ENCODE results near the gene SLC32A1. TPM values are rescaled to one million over a fixed set of nuclear protein-coding genes. Genes with fewer than 3 reads are reported as not detected.

Gene SLC32A1
- total RNA-seq, 2 experiments from 2014 or later = not detected

DNA sequence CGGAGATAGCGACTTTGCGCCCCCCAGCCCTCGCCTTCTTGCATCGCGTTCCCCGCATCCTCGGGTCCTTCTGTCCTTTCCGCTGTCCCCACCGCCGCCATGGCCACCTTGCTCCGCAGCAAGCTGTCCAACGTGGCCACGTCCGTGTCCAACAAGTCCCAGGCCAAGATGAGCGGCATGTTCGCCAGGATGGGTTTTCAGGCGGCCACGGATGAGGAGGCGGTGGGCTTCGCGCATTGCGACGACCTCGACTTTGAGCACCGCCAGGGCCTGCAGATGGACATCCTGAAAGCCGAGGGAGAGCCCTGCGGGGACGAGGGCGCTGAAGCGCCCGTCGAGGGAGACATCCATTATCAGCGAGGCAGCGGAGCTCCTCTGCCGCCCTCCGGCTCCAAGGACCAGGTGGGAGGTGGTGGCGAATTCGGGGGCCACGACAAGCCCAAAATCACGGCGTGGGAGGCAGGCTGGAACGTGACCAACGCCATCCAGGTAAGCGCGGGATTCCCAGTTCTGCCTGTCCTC, 401 bp downstream of the SLC32A1 start:
- Mint-ChIP-seq H3K4me3 (no peak overlapping the region), H3K27me3 (peaks cover 86% of the 10 kb centered on the region), H3K27ac (no peak overlapping the region), H3K36me3 (ENCODE audit: low read depth) (no peaks in the 10 kb centered on the region), H3K4me1 (ENCODE audit: low read depth) (peaks cover 48% of the 10 kb centered on the region), H3K9me3 (no peaks in the 10 kb centered on the region)
- Histone ChIP-seq H3K36me3 (ENCODE audit: insufficient read depth, low read length) (no peaks in the 10 kb centered on the region), H3K4me3 (ENCODE audit: low read length) (no peak overlapping the region), H3K27ac (ENCODE audit: low read depth in 1 of 2, low read length in 2 of 2) (no peak overlapping the region), H3K4me1 (ENCODE audit: insufficient read depth, low read length) (peaks cover 64% of the 10 kb centered on the region), H3K9me3 (ENCODE audit: control insufficient read depth in 1 of 2, insufficient read depth in 1 of 2, low read length in 2 of 2) (peaks cover 0 to 61% of the 10 kb centered on the region in 2 experiments), H3K27me3 (ENCODE audit: control insufficient read depth in 1 of 2, insufficient read depth in 2 of 2, low read length in 2 of 2) (peaks cover 90 to 94% of the 10 kb centered on the region in 2 experiments)
- ChIA-PET CTCF (no interaction called here), POLR2A (no interaction called here)
- DNase-seq (peak in 1 of 14 experiments; percentile 18), ATAC-seq (ENCODE audit: poor library complexity) (no peak)
- TF ChIP-seq, protein P1, sequence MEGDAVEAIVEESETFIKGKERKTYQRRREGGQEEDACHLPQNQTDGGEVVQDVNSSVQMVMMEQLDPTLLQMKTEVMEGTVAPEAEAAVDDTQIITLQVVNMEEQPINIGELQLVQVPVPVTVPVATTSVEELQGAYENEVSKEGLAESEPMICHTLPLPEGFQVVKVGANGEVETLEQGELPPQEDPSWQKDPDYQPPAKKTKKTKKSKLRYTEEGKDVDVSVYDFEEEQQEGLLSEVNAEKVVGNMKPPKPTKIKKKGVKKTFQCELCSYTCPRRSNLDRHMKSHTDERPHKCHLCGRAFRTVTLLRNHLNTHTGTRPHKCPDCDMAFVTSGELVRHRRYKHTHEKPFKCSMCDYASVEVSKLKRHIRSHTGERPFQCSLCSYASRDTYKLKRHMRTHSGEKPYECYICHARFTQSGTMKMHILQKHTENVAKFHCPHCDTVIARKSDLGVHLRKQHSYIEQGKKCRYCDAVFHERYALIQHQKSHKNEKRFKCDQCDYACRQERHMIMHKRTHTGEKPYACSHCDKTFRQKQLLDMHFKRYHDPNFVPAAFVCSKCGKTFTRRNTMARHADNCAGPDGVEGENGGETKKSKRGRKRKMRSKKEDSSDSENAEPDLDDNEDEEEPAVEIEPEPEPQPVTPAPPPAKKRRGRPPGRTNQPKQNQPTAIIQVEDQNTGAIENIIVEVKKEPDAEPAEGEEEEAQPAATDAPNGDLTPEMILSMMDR (IDR thresholded peaks at IDR 0.05) = no peak
- intact Hi-C loops (cut with DNase I, micrococcal nuclease) = no loop called here

DNA sequence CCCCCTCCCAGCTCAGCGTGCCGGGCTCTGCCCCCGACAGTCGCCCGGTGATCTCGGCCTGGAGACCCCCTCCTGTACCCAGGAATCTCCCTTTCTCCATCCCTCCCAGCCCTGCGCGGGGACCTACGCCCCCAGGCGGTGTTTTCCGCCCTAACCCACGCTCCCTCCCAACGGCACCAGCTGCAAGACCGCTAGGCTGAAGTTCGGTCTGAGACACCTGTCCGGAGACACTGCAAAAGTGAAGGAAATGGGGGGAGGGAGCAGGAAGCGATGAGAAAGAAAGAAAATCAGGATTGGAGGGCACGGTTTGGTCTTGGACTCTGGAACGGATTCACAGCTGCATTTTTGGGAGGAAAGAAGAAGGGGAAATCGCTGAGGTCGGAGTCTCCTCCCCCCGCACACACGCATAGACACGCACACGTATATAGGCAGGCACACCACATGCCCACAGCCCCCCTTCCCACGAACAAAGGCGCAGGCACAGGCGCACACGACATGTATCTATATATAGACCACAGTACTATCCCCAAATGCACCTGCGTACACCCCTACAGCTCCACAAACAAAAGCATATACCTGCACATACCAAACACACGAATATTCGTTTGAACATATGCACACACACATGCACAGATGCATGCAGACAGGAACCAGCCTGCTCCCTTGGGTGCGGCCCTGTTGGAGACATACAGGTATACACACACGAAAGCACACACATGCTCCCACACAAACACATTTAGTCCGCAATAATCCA, 1.0 kb downstream of the SLC32A1 start:
- Histone ChIP-seq H3K27ac (ENCODE audit: low read depth in 1 of 2, low read length in 2 of 2) (no peak overlapping the region), H3K9me3 (ENCODE audit: control insufficient read depth in 1 of 2, insufficient read depth in 1 of 2, low read length in 2 of 2) (peaks cover 0 to 67% of the 10 kb centered on the region in 2 experiments), H3K36me3 (ENCODE audit: insufficient read depth, low read length) (no peaks in the 10 kb centered on the region), H3K4me3 (ENCODE audit: low read length) (no peak overlapping the region), H3K4me1 (ENCODE audit: insufficient read depth, low read length) (peaks cover 70% of the 10 kb centered on the region), H3K27me3 (ENCODE audit: control insufficient read depth in 1 of 2, insufficient read depth in 2 of 2, low read length in 2 of 2) (peaks cover 93 to 94% of the 10 kb centered on the region in 2 experiments)
- H3K36me3 Mint-ChIP-seq (ENCODE audit: low read depth) = no peaks in the 10 kb centered on the region
- peak overlapping the region; percentile 13 for H3K4me3 Mint-ChIP-seq
- TF ChIP-seq, protein P1 (IDR thresholded peaks at IDR 0.05) = no peak
- DNase-seq (peak in 3 of 14 experiments; percentile 3 to 57 (median 49)), ATAC-seq (ENCODE audit: poor library complexity) (peak; percentile 35)
- H3K27ac Mint-ChIP-seq = peak overlapping the region; percentile 10
- POLR2A ChIA-PET = no interaction called here
- intact Hi-C loops (cut with DNase I, micrococcal nuclease) = no loop called here
- H3K4me1 Mint-ChIP-seq (ENCODE audit: low read depth) = peaks cover 54% of the 10 kb centered on the region
- H3K9me3 Mint-ChIP-seq = no peaks in the 10 kb centered on the region
- peaks cover 88% of the 10 kb centered on the region for H3K27me3 Mint-ChIP-seq
- CTCF ChIA-PET = interaction anchor here (1.1 kb wide), 1 partner anchor 25 kb away, joined by 4 read pairs; no protein-coding TSS in a partner anchor

DNA sequence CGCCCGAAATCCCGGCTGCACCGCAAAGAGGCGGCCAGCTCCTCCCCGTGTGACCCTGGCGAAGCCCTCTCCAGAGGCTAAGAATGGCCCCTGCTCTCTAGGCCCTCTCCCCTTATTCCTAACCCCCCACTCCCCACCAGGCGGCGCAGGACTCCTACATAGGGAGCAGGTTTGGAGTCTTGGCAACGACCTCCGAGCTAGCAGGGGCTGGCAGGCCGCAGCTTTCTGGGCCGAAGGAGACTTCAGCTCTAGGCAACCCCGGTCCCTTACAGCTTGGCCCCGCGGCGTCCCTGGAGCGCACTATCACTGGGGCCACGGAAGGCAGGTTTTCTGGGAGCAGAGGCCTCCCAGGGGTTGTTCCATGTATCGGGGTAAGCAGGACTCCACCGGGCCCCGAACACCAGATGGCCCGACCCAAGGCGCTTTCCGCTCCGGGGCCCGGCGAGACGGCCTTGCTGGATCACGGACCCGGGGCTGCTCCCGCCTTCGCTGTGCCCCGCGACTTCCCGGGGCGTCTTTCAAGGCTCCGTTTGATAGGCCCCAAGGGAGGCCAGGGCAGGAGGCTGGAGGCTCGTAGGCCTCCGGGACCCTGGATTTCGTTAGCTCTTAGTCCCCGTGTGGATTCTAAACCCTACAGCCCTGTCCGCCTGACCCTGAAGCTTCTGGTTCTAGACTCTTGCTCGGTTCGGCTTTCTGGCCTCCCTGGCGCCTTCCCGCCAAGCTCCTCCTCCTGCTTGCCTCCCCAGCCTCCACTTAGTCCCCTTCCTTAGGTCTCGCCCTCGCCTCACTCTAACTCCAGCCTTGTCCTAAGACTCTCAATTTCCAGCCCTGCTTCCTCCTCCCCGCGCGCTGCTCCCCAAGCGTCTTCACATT, 1.9 kb downstream of the SLC32A1 start:
- no peak for ATAC-seq (ENCODE audit: poor library complexity)
- Mint-ChIP-seq H3K4me1 (ENCODE audit: low read depth) (peaks cover 63% of the 10 kb centered on the region), H3K4me3 (peak overlapping the region; percentile 13), H3K36me3 (ENCODE audit: low read depth) (no peaks in the 10 kb centered on the region), H3K9me3 (no peaks in the 10 kb centered on the region), H3K27ac (peak overlapping the region; percentile 10), H3K27me3 (peaks cover 88% of the 10 kb centered on the region)
- TF ChIP-seq, protein P1 (IDR thresholded peaks at IDR 0.05) = no peak
- DNase-seq = peak in 8 of 14 experiments; percentile 24 to 62 (median 30)
- peaks cover 0 to 73% of the 10 kb centered on the region in 2 experiments for H3K9me3 ChIP-seq (ENCODE audit: control insufficient read depth in 1 of 2, insufficient read depth in 1 of 2, low read length in 2 of 2)
- intact Hi-C loops (cut with DNase I, micrococcal nuclease) = no loop called here
- H3K36me3 ChIP-seq (ENCODE audit: insufficient read depth, low read length) = no peaks in the 10 kb centered on the region
- H3K27me3 ChIP-seq (ENCODE audit: control insufficient read depth in 1 of 2, insufficient read depth in 2 of 2, low read length in 2 of 2) = peaks cover 94 to 97% of the 10 kb centered on the region in 2 experiments
- H3K4me1 ChIP-seq (ENCODE audit: insufficient read depth, low read length) = peaks cover 78% of the 10 kb centered on the region
- ChIA-PET CTCF (interaction anchor here (0.8 to 1.4 kb wide), 3 partner anchors 22 to 26 kb away, joined by 3 to 6 read pairs (median 4); partner anchors contain the start of gene ACTR5), POLR2A (interaction anchor here (1.4 kb wide), 1 partner anchor 22 kb away, joined by 3 read pairs; the partner anchor contains the start of gene ACTR5)
- no peak overlapping the region for H3K27ac ChIP-seq (ENCODE audit: low read depth in 1 of 2, low read length in 2 of 2)
- H3K4me3 ChIP-seq (ENCODE audit: low read length) = no peak overlapping the region

Data from CD4-positive, alpha-beta T cell (primary cell).